Stimulated activated CD8-positive, alpha-beta memory T cell treated with anti-CD3 and anti-CD28 coated beads, Interleukin-4, amount 100 ng/mL, for 1 hour (primary cell): ENCODE results near the gene EYS.
"Not testable (repeated sequence)": the region's sequence is repeated elsewhere in the genome, so short reads cannot be mapped to it uniquely, and the experiment has no call there.

Experiments used
- DNase-seq, 2 donors: peaks; one replicate each; pipeline ENCODE4 v3.0.0-alpha.2; 2020; ENCODE audit warnings: low read depth in 2 of 2, low spot score in 1 of 2

EYS gene

GRCh38 chr6:63773200-63773599 lies 1933.8 kb downstream of the EYS start:
- DNase-seq, result no peak

GRCh38 chr6:63765828-63766227 lies 1941.2 kb downstream of the EYS start:
- no peak for DNase-seq

- no peak for DNase-seq
Observed at GRCh38 chr6:63764318-63764916, 1942.6 kb downstream of the EYS start.

GRCh38 chr6:63760199-63760598 lies 1946.8 kb downstream of the EYS start:
- DNase-seq, result no peak

- DNase-seq, result no peak
Observed at GRCh38 chr6:63759605-63760105, 1947.4 kb downstream of the EYS start.

- DNase-seq, result no peak
Observed at GRCh38 chr6:63757826-63758225, 1949.2 kb downstream of the EYS start.

- DNase-seq, result not testable (repeated sequence)
Observed at GRCh38 chr6:63757275-63757674, 1949.8 kb downstream of the EYS start.

GRCh38 chr6:63750400-63750799 lies 1956.6 kb downstream of the EYS start:
- no peak for DNase-seq

GRCh38 chr6:63745784-63746183 lies 1961.2 kb downstream of the EYS start:
- no peak for DNase-seq

GRCh38 chr6:63744810-63745209 lies 1962.2 kb downstream of the EYS start:
- no peak for DNase-seq

- DNase-seq, result no peak
Observed at GRCh38 chr6:63743691-63744090, 1963.3 kb downstream of the EYS start.

GRCh38 chr6:63742060-63742459 lies 1965.0 kb downstream of the EYS start:
- no peak for DNase-seq

- DNase-seq, result no peak
Observed at GRCh38 chr6:63740709-63741108, 1966.3 kb downstream of the EYS start.

GRCh38 chr6:63739094-63739687 lies 1967.8 kb downstream of the EYS start:
- no peak for DNase-seq

GRCh38 chr6:63738190-63738589 lies 1968.8 kb downstream of the EYS start:
- not testable (repeated sequence) for DNase-seq

- no peak for DNase-seq
Observed at GRCh38 chr6:63734923-63735322, 1972.1 kb downstream of the EYS start.

- DNase-seq, result no peak
Observed at GRCh38 chr6:63732336-63732735, 1974.7 kb downstream of the EYS start.

GRCh38 chr6:63731930-63732329 lies 1975.1 kb downstream of the EYS start:
- DNase-seq, result no peak

GRCh38 chr6:63730311-63730710 lies 1976.7 kb downstream of the EYS start:
- DNase-seq, result no peak

GRCh38 chr6:63724721-63725120 lies 1982.3 kb downstream of the EYS start:
- DNase-seq, result no peak

- no peak for DNase-seq
Observed at GRCh38 chr6:63721181-63721580, 1985.8 kb downstream of the EYS start.

- DNase-seq, result no peak
Observed at GRCh38 chr6:63716169-63716568, 1990.9 kb downstream of the EYS start.

GRCh38 chr6:63714091-63714490 lies 1992.9 kb downstream of the EYS start:
- no peak for DNase-seq
